Activated CD4-positive, alpha-beta T cell treated with anti-CD3 and anti-CD28 coated beads, Interleukin-2, amount 10 ng/mL, durations not matched to agents 7 days and 5 days (primary cell): ENCODE data around the gene KCTD14. TPM values are rescaled to one million over a fixed set of nuclear protein-coding genes. Genes with fewer than 3 reads are reported as not detected.
"Not testable (repeated sequence)": the region's sequence is repeated elsewhere in the genome, so short reads cannot be mapped to it uniquely, and the experiment has no call there.

Experiments used
- CTCF ChIA-PET: fragments of 350-600 bp; sonication (Branson Sonifier 250); formaldehyde crosslinking; loops from one replicate; lab custom pipeline; 2021; ENCODE audit warnings: antibody characterized with exemption; lab: Charles Lee
- POLR2A ChIA-PET: fragments of 350-600 bp; sonication (Branson Sonifier 250); formaldehyde crosslinking; loops from one replicate; lab custom pipeline; 2021; ENCODE audit warnings: antibody characterized with exemption; lab: Charles Lee
- DNase-seq: peaks from one replicate; pipeline ENCODE4 v3.0.0-alpha.2; 2020
- H3K27ac Mint-ChIP-seq: one replicate; pipeline ENCODE4 v1.8.0; 2021; ENCODE audit warnings: mild to moderate bottlenecking, moderate library complexity, mixed read lengths
- H3K27me3 Mint-ChIP-seq: one replicate; pipeline ENCODE4 v1.8.0; 2021; ENCODE audit warnings: mixed read lengths
- H3K36me3 Mint-ChIP-seq: one replicate; pipeline ENCODE4 v1.8.0; 2021; ENCODE audit warnings: low read depth, mixed read lengths
- H3K4me1 Mint-ChIP-seq: one replicate; pipeline ENCODE4 v1.8.0; 2021; ENCODE audit warnings: mixed read lengths
- H3K4me3 Mint-ChIP-seq: one replicate; pipeline ENCODE4 v1.8.0; 2021; ENCODE audit warnings: mild to moderate bottlenecking, moderate library complexity, mixed read lengths
- H3K9me3 Mint-ChIP-seq: one replicate; pipeline ENCODE4 v1.8.0; 2021; ENCODE audit warnings: mixed read lengths
- total RNA-seq, 2 experiments: library from RNA; stranded (reverse); gene quantifications; one replicate each; pipeline ENCODE4 v1.2.3, GENCODE V29; 2021

The KCTD14 gene
- total RNA-seq, 2 experiments from 2014 or later, result 0.19 to 0.25 TPM

GRCh38 chr11:78011301-78011700, 11.8 kb downstream of the KCTD14 start:
- ChIA-PET CTCF (no interaction called here), POLR2A (no interaction called here)
- no peaks in the 10 kb centered on the region for H3K9me3 Mint-ChIP-seq
- H3K4me1 Mint-ChIP-seq, result no peaks in the 10 kb centered on the region
- no peak overlapping the region for H3K4me3 Mint-ChIP-seq
- no peak overlapping the region for H3K27ac Mint-ChIP-seq
- H3K27me3 Mint-ChIP-seq, result no peaks in the 10 kb centered on the region
- DNase-seq, result no peak
- no peaks in the 10 kb centered on the region for H3K36me3 Mint-ChIP-seq

DNA sequence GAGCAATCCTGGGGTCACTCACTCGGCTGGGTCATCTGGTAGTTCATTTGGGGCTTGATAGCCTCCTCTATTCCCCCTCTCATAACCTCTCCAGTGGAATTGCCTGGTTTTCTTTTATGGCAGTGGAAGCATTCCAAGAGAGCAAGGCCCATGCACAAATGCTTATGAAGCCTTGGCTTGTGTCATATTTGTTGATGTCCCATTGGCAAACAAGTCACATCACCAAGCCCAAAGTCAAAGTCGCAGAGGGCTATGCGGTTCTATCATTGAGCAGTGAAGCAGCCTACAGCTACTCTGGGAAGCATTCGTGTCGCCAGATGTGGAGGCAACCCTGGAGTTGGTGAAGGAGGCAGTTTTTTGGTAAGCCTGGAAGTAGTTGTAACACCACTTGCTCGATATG, 12.3 kb downstream of the KCTD14 start:
- CTCF ChIA-PET, result interaction anchor here (0.6 to 0.7 kb wide), 3 partner anchors 23 to 418 kb away, joined by 3 read pairs; no protein-coding TSS in a partner anchor
- no peak for DNase-seq
- Mint-ChIP-seq H3K36me3 (no peaks in the 10 kb centered on the region), H3K4me1 (no peaks in the 10 kb centered on the region), H3K27ac (no peak overlapping the region), H3K9me3 (no peaks in the 10 kb centered on the region), H3K4me3 (no peak overlapping the region), H3K27me3 (no peaks in the 10 kb centered on the region)
- POLR2A ChIA-PET, result no interaction called here

DNA sequence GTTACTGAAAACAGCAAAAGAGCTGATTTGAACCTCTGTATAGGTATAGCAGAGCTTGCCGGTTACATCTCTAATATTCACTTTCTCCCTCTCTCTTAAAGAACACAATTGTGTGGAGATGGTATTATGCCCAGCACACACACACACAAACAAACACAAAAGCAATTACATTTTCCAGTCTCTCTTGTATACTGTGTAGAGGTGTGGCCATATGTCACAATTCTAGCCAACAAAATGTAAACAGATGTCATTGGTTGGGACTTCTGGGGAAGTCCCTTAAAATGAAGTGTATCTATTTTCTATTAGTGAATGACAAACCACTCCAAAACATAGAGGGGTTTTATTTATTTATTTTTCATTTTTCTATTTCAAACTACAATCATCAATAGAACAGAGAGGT, 12.8 kb downstream of the KCTD14 start:
- DNase-seq, result no peak
- Mint-ChIP-seq H3K27ac (no peak overlapping the region), H3K4me1 (no peaks in the 10 kb centered on the region), H3K9me3 (no peaks in the 10 kb centered on the region), H3K4me3 (no peak overlapping the region), H3K27me3 (no peaks in the 10 kb centered on the region), H3K36me3 (no peaks in the 10 kb centered on the region)
- POLR2A ChIA-PET, result no interaction called here
- CTCF ChIA-PET, result interaction anchor here (0.6 to 1.1 kb wide), 4 partner anchors 10 to 418 kb away, joined by 3 to 4 read pairs (median 3); no protein-coding TSS in a partner anchor

DNA sequence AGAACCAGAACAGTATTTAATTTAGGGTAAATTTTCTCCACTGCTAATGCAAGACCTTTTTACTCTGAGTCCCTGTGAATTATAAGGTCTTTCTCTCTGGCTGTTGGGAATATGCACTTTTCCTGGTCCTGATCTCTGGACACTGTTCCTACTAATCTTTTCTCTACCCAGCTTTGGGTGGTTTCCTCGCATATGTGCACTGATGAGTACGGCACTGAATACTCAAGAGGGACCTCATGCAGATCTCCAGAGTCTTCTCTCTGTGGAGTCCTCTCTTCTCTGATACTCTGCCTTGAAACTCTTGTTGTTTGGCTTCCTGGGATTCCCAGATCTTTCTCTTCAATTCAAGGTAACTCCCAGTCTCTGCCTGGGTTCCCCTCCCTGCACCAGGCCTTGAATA, 14.0 kb downstream of the KCTD14 start:
- DNase-seq, result no peak
- H3K4me1 Mint-ChIP-seq, result no peaks in the 10 kb centered on the region
- no peaks in the 10 kb centered on the region for H3K36me3 Mint-ChIP-seq
- H3K27me3 Mint-ChIP-seq, result no peaks in the 10 kb centered on the region
- no peak overlapping the region for H3K27ac Mint-ChIP-seq
- ChIA-PET POLR2A (no interaction called here), CTCF (interaction anchor here (0.9 to 1.2 kb wide), 3 partner anchors 11 to 14 kb away, joined by 4 read pairs; no protein-coding TSS in a partner anchor)
- no peak overlapping the region for H3K4me3 Mint-ChIP-seq
- no peaks in the 10 kb centered on the region for H3K9me3 Mint-ChIP-seq

- Mint-ChIP-seq H3K4me3 (no peak overlapping the region), H3K9me3 (no peaks in the 10 kb centered on the region), H3K27me3 (no peaks in the 10 kb centered on the region), H3K4me1 (peaks cover 7% of the 10 kb centered on the region), H3K36me3 (no peaks in the 10 kb centered on the region), H3K27ac (no peak overlapping the region)
- CTCF ChIA-PET, result interaction anchor here (0.6 to 0.9 kb wide), 2 partner anchors 19 to 104 kb away, joined by 3 read pairs; no protein-coding TSS in a partner anchor
- peak; percentile 66 for DNase-seq
- POLR2A ChIA-PET, result no interaction called here
These were observed 22.9 kb downstream of the KCTD14 start for GRCh38 chr11:78000193-78000592.

GRCh38 chr11:77999446-78000030, 23.5 kb downstream of the KCTD14 start:
- Mint-ChIP-seq H3K27me3 (no peaks in the 10 kb centered on the region), H3K4me3 (no peak overlapping the region), H3K27ac (no peak overlapping the region), H3K4me1 (peaks cover 10% of the 10 kb centered on the region), H3K36me3 (no peaks in the 10 kb centered on the region), H3K9me3 (no peaks in the 10 kb centered on the region)
- no peak for DNase-seq
- ChIA-PET CTCF (interaction anchor here (0.6 to 1.5 kb wide), 4 partner anchors 15 to 104 kb away, joined by 3 read pairs; no protein-coding TSS in a partner anchor), POLR2A (no interaction called here)

DNA sequence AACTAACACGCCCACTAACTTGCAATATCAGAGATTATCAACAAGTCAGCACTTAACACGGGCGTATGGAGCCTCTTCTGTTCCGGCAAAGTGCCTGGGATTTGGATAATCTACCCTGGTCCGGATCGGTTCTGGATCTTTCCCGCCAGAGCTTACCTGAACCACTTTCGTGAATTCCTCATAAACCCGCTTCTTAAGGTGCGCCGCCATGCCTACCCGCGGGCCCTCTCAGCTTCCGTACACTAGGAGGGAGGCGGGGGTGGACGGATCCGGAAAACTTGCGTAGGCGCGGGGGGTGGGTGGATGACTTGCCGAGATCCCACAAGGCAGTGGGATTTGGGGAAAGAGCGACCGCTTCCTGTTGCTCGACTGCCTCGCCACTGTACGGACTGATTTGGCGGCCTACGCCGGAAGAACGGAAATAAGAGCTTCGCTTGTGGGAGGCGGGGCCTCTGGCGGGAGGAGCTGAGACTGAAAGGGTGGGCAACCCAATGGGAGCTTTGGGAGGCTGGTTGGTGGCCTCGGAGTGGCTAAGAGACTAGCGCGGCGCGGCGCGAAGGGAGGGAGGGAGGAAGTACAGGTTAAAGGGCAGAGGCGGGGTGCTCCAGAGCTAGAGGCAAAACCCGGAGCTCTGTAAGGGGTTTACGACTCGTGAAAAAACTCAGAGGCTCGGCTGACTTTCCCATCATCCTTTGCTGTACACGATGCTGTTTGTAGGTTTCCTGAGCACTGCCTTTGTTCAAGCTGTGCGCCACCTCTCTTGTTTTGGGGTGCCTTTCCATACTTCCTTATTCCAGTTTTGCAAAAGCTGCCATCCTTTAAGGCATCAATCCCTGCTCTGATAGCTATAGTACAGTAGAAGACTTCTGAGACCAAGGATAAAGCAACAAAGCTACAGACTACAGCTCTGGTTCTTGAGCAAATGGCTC, 28.4 kb downstream of the KCTD14 start, which contains the start of gene INTS4:
INTS4 (minus strand) TSS at position 235 of the 929 bp plus-strand sequence; CDS start at position 210, 25 bp downstream.
- no peaks in the 10 kb centered on the region for H3K9me3 Mint-ChIP-seq
- no peaks in the 10 kb centered on the region for H3K27me3 Mint-ChIP-seq
- peak within 1 kb of the TSS; percentile 92 for H3K4me3 Mint-ChIP-seq
- H3K27ac Mint-ChIP-seq, result peak within 1 kb of the TSS; percentile 89
- DNase-seq, result peak; percentile 99
- POLR2A ChIA-PET, result interaction anchor here (0.5 kb wide), 1 partner anchor 360 kb away, joined by 6 read pairs; no protein-coding TSS in a partner anchor
- CTCF ChIA-PET, result interaction anchor here (0.6 to 1.7 kb wide), 10 partner anchors 9 to 614 kb away, joined by 3 to 5 read pairs (median 4); no protein-coding TSS in a partner anchor
- H3K36me3 Mint-ChIP-seq, result no peaks in the 10 kb centered on the region
- H3K4me1 Mint-ChIP-seq, result peaks cover 28% of the 10 kb centered on the region

GRCh38 chr11:77993902-77994301, 29.2 kb downstream of the KCTD14 start:
- peak; percentile 11 for DNase-seq
- Mint-ChIP-seq H3K27ac (peak overlapping the region; percentile 89), H3K36me3 (no peaks in the 10 kb centered on the region), H3K27me3 (no peaks in the 10 kb centered on the region), H3K4me1 (peaks cover 28% of the 10 kb centered on the region), H3K4me3 (peak overlapping the region; percentile 92), H3K9me3 (no peaks in the 10 kb centered on the region)
- ChIA-PET POLR2A (no interaction called here), CTCF (interaction anchor here (1.7 kb wide), 1 partner anchor 25 kb away, joined by 5 read pairs; no protein-coding TSS in a partner anchor)

- Mint-ChIP-seq H3K4me3 (no peak overlapping the region), H3K9me3 (no peaks in the 10 kb centered on the region), H3K27ac (no peak overlapping the region), H3K27me3 (no peaks in the 10 kb centered on the region), H3K36me3 (peaks cover 18% of the 10 kb centered on the region), H3K4me1 (peaks cover 34% of the 10 kb centered on the region)
- DNase-seq, result no peak
- POLR2A ChIA-PET, result no interaction called here
- CTCF ChIA-PET, result no interaction called here
These were observed 32.1 kb downstream of the KCTD14 start for GRCh38 chr11:77990981-77991380.

DNA sequence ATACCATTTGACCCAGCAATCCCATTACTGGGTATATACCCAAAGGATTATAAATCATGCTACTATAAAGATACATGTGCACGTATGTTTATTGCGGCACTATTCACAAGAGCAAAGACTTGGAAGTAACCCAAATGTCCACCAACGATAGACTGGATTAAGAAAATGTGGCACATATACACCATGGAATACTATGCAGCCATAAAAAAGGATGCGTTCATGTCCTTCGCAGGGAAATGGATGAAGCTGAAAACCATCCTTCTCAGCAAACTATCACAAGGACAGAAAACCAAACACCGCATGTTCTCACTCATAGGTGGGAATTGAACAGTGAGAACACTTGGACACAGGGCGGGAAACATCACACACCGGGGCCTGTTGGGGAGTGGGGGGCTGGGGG, 36.6 kb downstream of the KCTD14 start:
- H3K27ac Mint-ChIP-seq, H3K4me1 Mint-ChIP-seq, POLR2A ChIA-PET, H3K4me3 Mint-ChIP-seq, H3K27me3 Mint-ChIP-seq, DNase-seq, H3K9me3 Mint-ChIP-seq: not testable (repeated sequence)
- peaks cover 42% of the 10 kb centered on the region for H3K36me3 Mint-ChIP-seq
- CTCF ChIA-PET, result interaction anchor here (0.6 kb wide), 1 partner anchor 573 kb away, joined by 3 read pairs; no protein-coding TSS in a partner anchor

GRCh38 chr11:77981346-77981947, 41.6 kb downstream of the KCTD14 start:
- Mint-ChIP-seq H3K9me3 (no peaks in the 10 kb centered on the region), H3K27ac (no peak overlapping the region), H3K4me1 (peaks cover 3% of the 10 kb centered on the region), H3K27me3 (no peaks in the 10 kb centered on the region), H3K36me3 (peaks cover 50% of the 10 kb centered on the region), H3K4me3 (no peak overlapping the region)
- DNase-seq, result no peak
- POLR2A ChIA-PET, result no interaction called here
- CTCF ChIA-PET, result interaction anchor here (0.6 to 1.1 kb wide), 2 partner anchors 18 to 66 kb away, joined by 3 to 4 read pairs; no protein-coding TSS in a partner anchor

GRCh38 chr11:77968337-77968736, 54.7 kb downstream of the KCTD14 start:
- ChIA-PET POLR2A (no interaction called here), CTCF (interaction anchor here (0.6 to 1.9 kb wide), 2 partner anchors 26 to 225 kb away, joined by 3 to 5 read pairs; partner anchors contain the start of gene INTS4)
- Mint-ChIP-seq H3K9me3 (no peaks in the 10 kb centered on the region), H3K27me3 (no peaks in the 10 kb centered on the region), H3K4me3 (no peak overlapping the region), H3K4me1 (no peaks in the 10 kb centered on the region), H3K36me3 (peaks cover 13% of the 10 kb centered on the region), H3K27ac (no peak overlapping the region)
- no peak for DNase-seq
